ENCODE measurements around the gene COG1. TPM values are rescaled to one million over a fixed set of nuclear protein-coding genes. Genes with fewer than 3 reads are reported as not detected.

Gene COG1
- polyA plus RNA-seq, 1 of the 3 experiments (the other 2 are of a cell fraction) = 52.8 TPM

GRCh38 chr17:73168667-73169066, 24.2 kb upstream of the COG1 start:
- Histone ChIP-seq H3K4me1 (ENCODE audit: control insufficient read depth in 1 of 2, insufficient read depth in 2 of 2, low read depth in 1 of 2, low read length in 1 of 2) (peaks cover 0 to 22% of the 10 kb centered on the region in 2 experiments; a peak in 1 of 4 replicates), H4K20me1 (ENCODE audit: insufficient read depth) (no peaks in the 10 kb centered on the region), H3F3A (replicated peaks; ENCODE audit: insufficient read depth) (no peaks in the 10 kb centered on the region), H2AFZ (ENCODE audit: low read depth) (no peak overlapping the region), H3K27me3 (ENCODE audit: insufficient read depth) (peaks cover 24% of the 10 kb centered on the region), H3K27ac (ENCODE audit: low read depth in 2 of 2, low read length in 1 of 2) (no peak overlapping the region), H3K4me3 (ENCODE audit: low read depth in 2 of 2, low read length in 1 of 2) (no peak overlapping the region), H3K9me3 (no peaks in the 10 kb centered on the region), H3K79me2 (ENCODE audit: insufficient read depth) (no peaks in the 10 kb centered on the region), H3K36me3 (replicated peaks in 1 of 2; ENCODE audit: control insufficient read depth in 1 of 2, insufficient read depth in 2 of 2, low read length in 1 of 2) (no peaks in the 10 kb centered on the region), H3K4me2 (no peak overlapping the region), H3K9me2 (no peaks in the 10 kb centered on the region), H3K9ac (no peak overlapping the region)
- POLR2A ChIA-PET = no interaction called here
- 87% methylated on average over 6 of the region's 6 CpGs for WGBS (ENCODE audit: low lambda C conversion rate)
- CTCF ChIA-PET = interaction anchor here (0.7 to 14.6 kb wide), 8 partner anchors 12 to 447 kb away, joined by 3 to 146 read pairs (median 8); partner anchors contain the start of gene COG1
- TF ChIP-seq MXI1 (IDR thresholded peaks at IDR 0.05; ENCODE audit: low read depth, low read length) (no peak), JUND (IDR thresholded peaks at IDR 0.05) (no peak), ELF1 (IDR thresholded peaks at IDR 0.05) (no peak), RFX5 (IDR thresholded peaks at IDR 0.05; ENCODE audit: low read length) (no peak)
- DNase-seq = no peak

- no peaks in the 10 kb centered on the region for H4K20me1 ChIP-seq (ENCODE audit: insufficient read depth)
- no peaks in the 10 kb centered on the region for H3K36me3 ChIP-seq (replicated peaks in 1 of 2; ENCODE audit: control insufficient read depth in 1 of 2, insufficient read depth in 2 of 2, low read length in 1 of 2)
- H3K4me1 ChIP-seq (ENCODE audit: control insufficient read depth in 1 of 2, insufficient read depth in 2 of 2, low read depth in 1 of 2, low read length in 1 of 2) = peaks cover 0 to 15% of the 10 kb centered on the region in 2 experiments; a peak in 1 of 4 replicates
- no peak for DNase-seq
- H3K9me3 ChIP-seq = no peaks in the 10 kb centered on the region
- H3K9ac ChIP-seq = no peak overlapping the region
- CTCF ChIA-PET = interaction anchor here (0.9 to 14.6 kb wide), 5 partner anchors 13 to 476 kb away, joined by 3 to 146 read pairs (median 9); no protein-coding TSS in a partner anchor
- TF ChIP-seq RCOR1 (IDR thresholded peaks at IDR 0.05; ENCODE audit: low read length) = no peak
- no peak for TF ChIP-seq FOSL2 (IDR thresholded peaks at IDR 0.05; ENCODE audit: borderline replicate concordance, low read depth)
- H3F3A ChIP-seq (replicated peaks; ENCODE audit: insufficient read depth) = no peaks in the 10 kb centered on the region
- H2AFZ ChIP-seq (ENCODE audit: low read depth) = no peak overlapping the region
- peaks cover 9% of the 10 kb centered on the region for H3K27me3 ChIP-seq (ENCODE audit: insufficient read depth)
- 85% methylated on average over 5 of the region's 5 CpGs for WGBS (ENCODE audit: low lambda C conversion rate)
- H3K27ac ChIP-seq (ENCODE audit: low read depth in 2 of 2, low read length in 1 of 2) = no peak overlapping the region
- no peak overlapping the region for H3K4me3 ChIP-seq (ENCODE audit: low read depth in 2 of 2, low read length in 1 of 2)
- no peaks in the 10 kb centered on the region for H3K79me2 ChIP-seq (ENCODE audit: insufficient read depth)
- H3K4me2 ChIP-seq = no peak overlapping the region
- POLR2A ChIA-PET = no interaction called here
- no peaks in the 10 kb centered on the region for H3K9me2 ChIP-seq
Measured at GRCh38 chr17:73170324-73170723, 22.5 kb upstream of the COG1 start.

GRCh38 chr17:73172252-73172651, 20.6 kb upstream of the COG1 start:
- H3F3A ChIP-seq (replicated peaks; ENCODE audit: insufficient read depth) = no peaks in the 10 kb centered on the region
- CTCF ChIA-PET = interaction anchor here (0.6 to 14.6 kb wide), 6 partner anchors 11 to 615 kb away, joined by 3 to 146 read pairs (median 10); no protein-coding TSS in a partner anchor
- H3K27me3 ChIP-seq (ENCODE audit: insufficient read depth) = no peaks in the 10 kb centered on the region
- no peaks in the 10 kb centered on the region for H3K9me3 ChIP-seq
- no peaks in the 10 kb centered on the region; a peak in 1 of 4 replicates for H3K4me1 ChIP-seq (ENCODE audit: control insufficient read depth in 1 of 2, insufficient read depth in 2 of 2, low read depth in 1 of 2, low read length in 1 of 2)
- no peak overlapping the region for H3K4me2 ChIP-seq
- no peak overlapping the region for H3K4me3 ChIP-seq (ENCODE audit: low read depth in 2 of 2, low read length in 1 of 2)
- no peak overlapping the region for H3K27ac ChIP-seq (ENCODE audit: low read depth in 2 of 2, low read length in 1 of 2)
- TF ChIP-seq CTCF (IDR thresholded peaks at IDR 0.05) (no peak), USF1 (IDR thresholded peaks at IDR 0.05; ENCODE audit: borderline replicate concordance, low read depth) (no peak), JUND (IDR thresholded peaks at IDR 0.05) (no peak), ELF1 (IDR thresholded peaks at IDR 0.05) (no peak)
- POLR2A ChIA-PET = no interaction called here
- H2AFZ ChIP-seq (ENCODE audit: low read depth) = no peak overlapping the region
- no peak overlapping the region for H3K9ac ChIP-seq
- H4K20me1 ChIP-seq (ENCODE audit: insufficient read depth) = no peaks in the 10 kb centered on the region
- DNase-seq = no peak
- no peaks in the 10 kb centered on the region for H3K36me3 ChIP-seq (replicated peaks in 1 of 2; ENCODE audit: control insufficient read depth in 1 of 2, insufficient read depth in 2 of 2, low read length in 1 of 2)
- H3K79me2 ChIP-seq (ENCODE audit: insufficient read depth) = no peaks in the 10 kb centered on the region
- WGBS (ENCODE audit: low lambda C conversion rate) = 93% methylated on average over 3 of the region's 3 CpGs
- H3K9me2 ChIP-seq = no peaks in the 10 kb centered on the region
